CD4-positive, alpha-beta T cell treated with Interleukin-15 for 1 hour (primary cell): ENCODE results near the gene CCDC85C.

ENCODE experiments used
- DNase-seq: peaks from one replicate; pipeline ENCODE4 v3.0.0-alpha.2; 2020

The CCDC85C gene

DNA sequence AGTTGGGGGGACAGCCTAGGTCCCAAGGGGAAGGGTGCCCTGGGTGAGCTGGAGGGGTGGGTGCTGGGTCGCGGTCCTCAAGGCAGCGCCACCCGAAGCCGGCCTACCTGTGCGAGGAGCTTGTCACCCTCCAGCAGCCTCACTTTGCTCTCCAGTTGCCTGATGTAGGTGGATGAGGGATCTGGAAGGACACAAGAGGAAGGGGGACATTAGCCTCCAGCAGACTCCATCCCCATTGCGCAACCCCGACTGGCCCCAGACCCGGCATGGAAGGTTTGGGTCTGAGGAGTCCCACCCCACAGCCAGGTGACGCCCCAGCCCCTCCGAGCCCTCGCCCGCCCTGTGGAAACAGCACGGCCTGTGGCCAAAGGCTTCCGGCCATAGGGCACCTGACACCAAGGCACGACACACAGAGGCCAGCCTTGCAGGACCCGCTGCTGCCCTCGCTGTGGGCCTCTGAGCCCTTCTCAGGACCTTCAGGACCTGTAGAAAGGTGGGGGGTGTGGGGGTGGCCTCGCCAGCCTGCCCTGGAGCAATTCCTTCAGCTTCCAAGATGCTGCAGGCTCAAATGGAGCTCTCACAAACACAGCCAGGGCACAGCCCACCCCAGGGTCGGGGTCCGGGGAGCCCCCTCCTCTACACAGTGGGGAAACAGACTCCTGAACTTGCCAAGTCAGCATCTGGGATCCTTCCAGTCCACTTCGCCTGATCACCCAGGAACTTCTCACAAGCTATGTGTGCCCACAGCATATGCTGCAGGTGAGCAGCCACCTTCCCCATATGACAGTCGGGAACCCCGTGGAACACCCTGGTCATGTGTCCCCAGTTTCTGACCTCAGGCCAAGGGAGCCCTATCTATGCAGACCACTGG, 67.9 kb downstream of the CCDC85C start:
- no peak for DNase-seq

- no peak for DNase-seq
Measured at GRCh38 chr14:99535448-99535847, 68.6 kb downstream of the CCDC85C start.

DNA sequence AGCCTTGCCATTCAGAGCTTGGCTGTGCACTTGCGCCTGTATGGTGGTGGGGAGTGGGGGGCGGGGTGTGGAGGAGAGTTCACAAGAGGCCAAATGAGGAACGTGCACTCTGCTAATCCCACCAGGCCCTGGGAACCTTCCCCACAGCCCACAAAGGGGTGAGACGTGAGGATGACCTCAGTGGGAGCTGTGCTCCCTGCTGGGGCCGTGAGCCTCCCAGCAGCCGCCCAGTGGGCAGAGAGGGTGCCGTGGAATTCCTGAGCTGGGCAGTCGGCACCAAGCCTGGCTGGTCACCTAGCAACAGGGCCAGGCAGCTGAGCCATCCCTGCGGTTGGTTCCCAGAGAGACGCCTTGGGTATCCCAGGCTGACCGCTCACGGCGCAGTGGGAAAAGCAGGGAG, 69.1 kb downstream of the CCDC85C start:
- DNase-seq, result no peak

DNA sequence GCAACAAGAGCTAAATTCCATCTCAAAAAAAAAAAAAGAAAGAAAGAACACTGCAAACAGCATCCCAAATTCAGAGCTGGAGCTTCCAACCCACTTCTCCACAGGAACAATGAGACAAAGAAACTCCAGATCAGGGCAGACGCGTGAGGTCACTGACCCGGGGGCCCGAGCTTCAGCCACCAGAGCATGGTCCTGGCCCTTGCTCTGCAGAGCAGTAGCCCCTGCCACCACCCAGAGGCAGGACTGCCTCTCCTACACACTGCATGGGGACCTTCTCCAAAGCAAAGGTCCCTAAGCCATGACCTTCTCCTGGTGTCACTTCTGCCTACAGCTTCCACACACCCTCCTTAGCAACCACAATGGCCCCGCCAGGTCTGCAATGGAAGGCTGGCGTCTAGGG, 69.7 kb downstream of the CCDC85C start:
- DNase-seq, result no peak

DNA sequence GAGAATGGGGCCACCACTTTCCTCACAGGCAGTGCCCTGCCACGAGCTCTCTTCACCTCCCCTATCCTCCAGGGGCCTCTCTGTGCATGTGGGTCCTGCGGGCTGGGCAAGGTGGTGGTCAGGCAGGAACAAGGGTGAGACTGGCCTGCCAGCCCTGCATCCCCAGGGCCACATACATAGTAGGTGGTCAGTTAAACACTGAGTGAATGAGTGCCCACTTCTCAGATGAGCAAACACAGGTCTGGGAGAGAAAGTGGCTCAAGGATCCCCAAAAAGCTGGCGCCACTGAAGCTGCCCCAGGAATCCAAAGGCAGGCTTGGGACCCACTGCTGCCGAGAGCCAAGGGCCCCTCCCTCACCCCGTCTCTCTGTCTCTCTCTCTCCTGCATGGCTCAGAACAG, 71.7 kb downstream of the CCDC85C start:
- DNase-seq, result no peak

DNA sequence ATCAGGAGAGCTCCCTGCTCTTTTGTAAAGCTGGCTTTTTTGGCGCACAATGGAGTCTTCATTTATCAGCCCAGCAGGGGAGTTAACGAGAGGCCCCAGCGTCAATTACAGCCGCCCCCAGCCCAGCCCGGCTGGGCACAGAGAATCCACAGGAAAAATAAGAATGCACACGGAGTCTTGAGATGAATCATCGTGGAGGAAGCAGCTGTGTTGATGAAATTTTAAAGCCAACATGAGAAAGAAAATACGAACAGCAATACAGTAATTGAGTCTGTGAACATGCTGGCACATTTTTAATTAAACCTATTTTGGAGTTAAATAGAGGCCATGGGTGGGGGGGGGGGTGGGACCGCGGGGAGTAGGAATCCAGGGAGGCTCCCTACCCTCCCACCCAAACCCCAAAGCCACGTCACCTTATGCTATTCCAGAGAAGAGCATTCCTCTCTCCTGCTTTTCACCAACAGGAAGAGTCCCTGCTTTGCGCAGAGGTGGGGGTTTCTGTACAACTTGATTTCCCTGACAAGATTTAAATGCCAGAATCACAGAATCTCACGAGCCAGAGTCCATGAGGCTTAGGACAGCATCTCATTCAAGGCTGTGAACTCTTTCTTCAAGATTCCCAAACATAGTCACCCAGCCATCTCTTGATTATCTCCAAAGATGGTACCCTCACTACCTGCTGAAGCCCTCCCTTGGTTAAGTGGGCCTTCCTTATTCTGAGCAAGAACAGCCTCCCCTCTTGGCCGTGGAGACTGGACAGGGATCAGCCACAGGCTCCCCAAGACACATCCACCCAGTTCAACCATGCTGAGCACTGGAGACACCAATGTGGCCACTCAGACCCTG, 72.5 kb downstream of the CCDC85C start:
- no peak for DNase-seq

DNA sequence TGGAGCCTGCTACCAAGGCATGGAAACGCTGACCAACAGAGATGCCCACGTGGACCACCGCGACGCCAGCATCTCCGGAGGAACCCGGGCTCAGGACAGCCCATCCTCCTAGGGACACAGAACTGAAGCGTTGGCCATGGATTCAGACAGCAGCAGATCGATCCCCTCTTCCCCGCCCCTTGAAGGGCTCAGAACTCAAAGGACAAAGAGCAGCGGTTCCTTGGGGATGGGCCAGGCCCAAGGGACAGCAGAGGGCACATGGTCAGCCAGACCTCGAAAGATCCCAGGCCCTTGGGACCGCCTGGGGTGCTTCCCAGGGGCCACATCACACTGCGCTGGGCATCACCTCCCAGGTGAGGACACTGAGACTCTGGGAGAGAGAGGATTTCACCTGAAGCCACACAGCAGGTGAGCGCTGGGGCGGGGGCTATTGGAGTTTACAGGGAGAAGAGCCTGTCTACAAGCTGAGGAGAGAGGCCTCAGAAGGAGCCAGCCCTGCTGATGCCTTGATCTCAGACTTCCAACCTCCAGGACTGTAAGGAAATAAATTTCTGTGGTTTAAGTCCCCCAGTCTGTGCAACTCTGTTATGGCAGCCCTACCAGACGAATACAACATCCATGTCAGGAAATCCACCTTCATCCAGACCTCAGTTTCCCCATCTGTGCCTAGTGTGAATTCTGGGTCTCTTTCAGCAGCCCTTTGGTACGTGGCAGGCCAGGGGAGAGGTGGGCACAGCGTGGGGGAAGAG, 73.4 kb downstream of the CCDC85C start:
- no peak for DNase-seq

DNA sequence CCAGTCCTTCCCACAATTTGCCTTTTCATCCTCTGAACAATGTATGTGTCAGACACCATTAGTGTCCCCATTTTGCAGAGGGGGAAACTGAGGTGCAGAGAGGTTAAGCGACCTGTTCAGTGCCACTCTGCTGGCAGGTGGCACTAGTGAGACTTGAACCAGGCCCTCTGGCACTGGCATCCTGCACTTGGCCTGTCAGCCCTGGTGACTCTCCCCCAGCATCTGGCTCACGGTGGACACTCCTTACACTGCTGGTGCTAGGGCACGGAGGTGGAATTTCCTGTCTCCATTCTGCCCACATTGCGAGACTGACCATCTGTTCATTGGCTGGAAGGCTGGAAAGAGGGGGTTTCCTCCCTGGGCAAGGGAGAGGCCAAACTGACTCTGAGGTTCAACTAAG, 74.1 kb downstream of the CCDC85C start:
- no peak for DNase-seq

DNA sequence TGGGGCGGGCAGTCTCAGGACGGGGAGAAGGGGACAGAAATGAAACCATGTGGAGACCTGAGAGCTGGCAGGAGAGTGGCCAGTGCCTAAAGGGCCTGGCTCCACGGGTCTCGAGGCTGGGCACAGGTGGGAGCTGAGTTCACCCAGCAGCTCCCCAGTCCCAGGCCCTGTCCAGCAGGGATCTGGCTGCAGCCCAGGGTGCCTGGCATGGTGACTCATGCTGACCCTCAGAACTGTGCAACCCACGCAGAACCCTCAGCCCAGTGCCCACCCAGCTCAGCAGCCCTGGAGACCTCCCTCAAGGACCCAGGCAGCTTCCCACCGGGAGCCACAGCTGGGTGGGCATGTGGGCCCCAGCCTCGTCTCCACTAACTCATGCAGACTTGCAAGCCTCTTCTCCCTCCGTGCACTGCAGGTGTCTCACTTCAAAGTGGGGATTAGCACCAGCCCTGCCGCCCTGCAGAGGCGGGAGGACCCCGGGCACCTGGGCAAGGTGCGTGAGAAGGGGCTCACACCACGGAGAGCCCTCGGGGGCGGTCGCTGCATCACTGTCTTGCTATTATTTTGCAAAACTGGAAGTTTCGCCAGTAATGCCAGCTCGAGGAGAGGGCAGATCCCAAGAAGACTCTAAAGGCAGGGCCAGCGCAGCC, 76.5 kb downstream of the CCDC85C start:
- no peak for DNase-seq

GRCh38 chr14:99527026-99527425, 77.0 kb downstream of the CCDC85C start:
- no peak for DNase-seq

GRCh38 chr14:99525699-99526080, 78.3 kb downstream of the CCDC85C start:
- DNase-seq, result no peak

- DNase-seq, result no peak
Measured at GRCh38 chr14:99524804-99525698, 79.0 kb downstream of the CCDC85C start.

DNA sequence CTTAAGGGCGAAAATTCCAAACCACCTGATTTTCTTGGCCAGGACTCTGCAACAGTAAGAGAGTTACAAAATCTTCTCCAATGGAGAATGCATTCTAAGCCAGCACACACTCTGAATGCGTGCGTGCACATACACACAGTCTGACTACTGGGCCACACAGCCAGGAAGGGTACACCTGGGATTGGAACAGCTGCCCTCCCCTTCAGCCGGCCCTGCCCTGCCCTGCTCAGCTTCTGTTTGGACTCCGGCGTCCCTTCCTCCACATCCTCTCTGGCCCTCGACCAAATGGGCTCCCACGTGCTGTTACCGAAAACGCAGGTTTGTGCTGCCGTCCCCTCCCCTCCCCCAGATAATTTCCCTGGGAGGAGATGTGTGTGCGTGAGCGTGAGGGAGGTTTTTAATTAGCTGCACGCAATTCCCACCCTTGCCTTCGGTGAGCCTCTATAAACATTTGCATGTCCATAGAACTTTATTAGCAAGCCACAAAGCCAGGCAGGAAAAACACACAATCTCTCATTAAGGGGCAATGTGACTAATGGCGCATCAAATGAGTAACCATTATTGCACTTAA, 79.8 kb downstream of the CCDC85C start:
- DNase-seq, result no peak

DNA sequence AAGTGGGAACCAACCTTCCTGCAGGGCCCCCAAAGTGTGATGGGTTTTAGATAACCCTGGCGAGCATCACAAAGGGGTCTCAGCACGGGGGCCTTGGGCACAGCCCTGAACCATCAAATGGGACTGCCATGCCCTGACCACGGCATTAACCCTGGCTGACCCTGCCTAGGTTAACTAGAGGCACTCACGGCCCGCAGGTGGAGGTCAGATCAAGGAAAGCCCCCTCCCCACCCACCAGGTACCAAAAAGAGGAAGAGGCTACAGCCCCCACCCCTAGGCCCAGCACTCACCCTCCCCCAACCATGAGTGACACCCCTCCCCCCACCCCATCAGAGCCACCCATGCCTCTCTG, 80.3 kb downstream of the CCDC85C start:
- DNase-seq, result no peak

GRCh38 chr14:99522934-99523703, 80.9 kb downstream of the CCDC85C start:
- DNase-seq, result no peak

- no peak for DNase-seq
Measured at GRCh38 chr14:99522457-99522891, 81.5 kb downstream of the CCDC85C start.

DNA sequence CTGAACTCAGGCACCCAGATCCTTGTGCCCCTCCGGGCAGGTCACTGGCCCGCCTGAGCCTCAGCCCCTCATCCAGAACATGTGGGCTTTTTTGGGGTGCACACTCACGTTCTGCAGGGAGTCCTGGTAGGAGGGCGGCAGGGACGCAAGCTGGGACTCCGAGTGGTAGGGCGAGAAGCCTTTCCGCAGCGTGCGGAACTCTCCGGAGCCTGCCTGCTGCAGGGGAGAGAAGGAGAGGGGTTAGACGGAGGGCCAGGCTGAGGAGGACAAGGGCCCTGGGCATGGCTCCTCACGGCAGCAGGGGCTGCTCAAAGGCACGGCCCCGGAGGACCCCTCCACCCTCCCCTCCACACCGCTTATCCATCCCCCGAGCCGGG, 82.0 kb downstream of the CCDC85C start:
- no peak for DNase-seq

GRCh38 chr14:99521176-99522024, 82.6 kb downstream of the CCDC85C start:
- no peak for DNase-seq

- DNase-seq, result no peak
Measured at GRCh38 chr14:99520571-99521081, 83.4 kb downstream of the CCDC85C start.
